K562 (cell line): ENCODE results near the gene FOXN3. TPM values are rescaled to one million over a fixed set of nuclear protein-coding genes. Genes with fewer than 3 reads are reported as not detected.

Experiments
- ATAC-seq: fragments of 200-7000 bp; cut with Tn5 transposase; 3 replicates; pipeline ENCODE4 v1.9.1; 2020; ENCODE audit warnings: moderate library complexity
- BruUV-seq: library from RNA; stranded (reverse); fragments of 400-500 nt; replicated peaks from 2 replicates; lab custom pipeline; 2021; lab: Mats Ljungman, UMichigan
- CTCF ChIA-PET: fragments of 300-600 bp; formaldehyde crosslinking; extraction: SDS; loops from one replicate; lab custom pipeline; 2021; ENCODE audit warnings: low intra/inter-chr PET ratio; lab: Yijun Ruan, JAX
- POLR2A ChIA-PET: fragments of 300-600, 350-650 bp; sonication (Branson Sonifier 250); formaldehyde crosslinking; extraction: SDS; loops from one replicate; lab custom pipeline; 2021; ENCODE audit warnings: antibody characterized with exemption, inconsistent platforms; lab: Yijun Ruan, JAX
- DNase-seq, 4 experiments: peaks; one replicate each; pipeline versions ENCODE4 v3.0.0 to v3.0.0-alpha.2; 2011 to 2018; ENCODE audit warnings: low spot score in 3 of 4, mixed read lengths in 3 of 4; ENCODE audit errors: extremely low read depth in 1 of 4
- FAIRE-seq: peaks from 2 replicates; lab custom pipeline; 2011; peaks lifted over from hg19 to GRCh38; lab: Jason Lieb, UNC
- H2AFZ ChIP-seq: 2 replicates; pipeline ENCODE4 v1.6.0; 2011; ENCODE audit warnings: low read depth, low read length, control low read depth, inconsistent platforms
- H3K27ac ChIP-seq: fragments of 200-600 bp; 3 replicates; pipeline ENCODE4 v1.8.0; 2011; ENCODE audit warnings: low read depth, mild to moderate bottlenecking, control low read depth, inconsistent platforms, low read length, moderate library complexity, mixed read lengths; ENCODE audit errors: extremely low read depth
- H3K27me3 ChIP-seq, 2 experiments: fragments of 300-600 bp in 1 of 2; 2 replicates in 1 of 2; 3 replicates in 1 of 2; pipeline versions ENCODE4 v1.6.0 to v1.8.0; 2011; ENCODE audit warnings: inconsistent platforms in 2 of 2, low read length in 2 of 2, mild to moderate bottlenecking in 1 of 2, mixed read lengths in 1 of 2, moderate library complexity in 1 of 2; ENCODE audit not compliant: control insufficient read depth in 2 of 2, insufficient read depth in 2 of 2
- H3K36me3 ChIP-seq: fragments of 300-600 bp; 3 replicates; pipeline ENCODE4 v1.8.0; 2011; ENCODE audit warnings: mild to moderate bottlenecking, low read length, inconsistent platforms; ENCODE audit not compliant: control insufficient read depth, insufficient read depth
- H3K4me1 ChIP-seq, 2 experiments: fragments of 200-600 bp in 1 of 2; replicated peaks in 1 of 2; 2 replicates in 1 of 2; 3 replicates in 1 of 2; pipeline versions ENCODE4 v1.5.1 to v1.8.0; 2011; ENCODE audit warnings: inconsistent platforms in 2 of 2, low read length in 2 of 2, mild to moderate bottlenecking in 1 of 2, mixed read lengths in 1 of 2, moderate library complexity in 1 of 2; ENCODE audit not compliant: control insufficient read depth in 2 of 2, insufficient read depth in 2 of 2
- H3K4me2 ChIP-seq: 2 replicates; pipeline ENCODE4 v1.6.1; 2011; ENCODE audit warnings: low read length, control low read depth, inconsistent platforms, mixed read lengths; ENCODE audit not compliant: insufficient read depth
- H3K4me3 ChIP-seq: fragments of 200-600 bp; sonication (generic), shearing (Covaris generic); 2 replicates; pipeline ENCODE4 v1.5.1; 2016; ENCODE audit warnings: control low read depth, inconsistent platforms
- H3K79me2 ChIP-seq: fragments of 200-600 bp; 3 replicates; pipeline ENCODE4 v1.8.0; 2011; ENCODE audit warnings: low read length, inconsistent platforms; ENCODE audit not compliant: control insufficient read depth, insufficient read depth
- H3K9ac ChIP-seq, 2 experiments: 2 replicates each; pipeline versions ENCODE4 v1.6.0 to v1.6.1; 2011; ENCODE audit warnings: low read depth in 2 of 2, low read length in 2 of 2, control low read depth in 1 of 2, inconsistent platforms in 1 of 2, mild to moderate bottlenecking in 1 of 2, mixed read lengths in 1 of 2; ENCODE audit not compliant: insufficient read depth in 1 of 2
- H3K9me1 ChIP-seq: one replicate; pipeline ENCODE4 v1.6.0; 2011; ENCODE audit warnings: inconsistent platforms, mild to moderate bottlenecking, low read length, moderate library complexity; ENCODE audit not compliant: control insufficient read depth, insufficient read depth
- H3K9me3 ChIP-seq: replicated peaks from 2 replicates; pipeline ENCODE4 v1.5.1; 2011; ENCODE audit warnings: low read depth, low read length, inconsistent platforms; ENCODE audit not compliant: control insufficient read depth, insufficient read depth
- H4K20me1 ChIP-seq: replicated peaks from 2 replicates; pipeline ENCODE4 v1.6.1; 2011; ENCODE audit warnings: low read length, inconsistent platforms, mixed read lengths; ENCODE audit not compliant: control insufficient read depth, insufficient read depth
- NELFE ChIP-seq: IDR thresholded peaks from 2 replicates; pipeline ENCODE4 v1.6.1; 2011; ENCODE audit warnings: mild to moderate bottlenecking; ENCODE audit not compliant: insufficient read depth, insufficient read length
- NFIC ChIP-seq: fragments of 450-650 bp; IDR thresholded peaks from 2 replicates; pipeline ENCODE4 v1.6.1; 2017; ENCODE audit warnings: mild to moderate bottlenecking, inconsistent platforms
- NUFIP1 ChIP-seq: fragments of 450-650 bp; IDR thresholded peaks from 2 replicates; pipeline ENCODE4 v1.6.1; 2018; ENCODE audit not compliant: partially characterized antibody
- SNRNP70 ChIP-seq: fragments of 200-400 bp; formaldehyde crosslinking; optimal IDR thresholded peaks from 2 replicates; pipeline ENCODE3; 2017; ENCODE audit warnings: low read depth, low read length
- SRSF9 ChIP-seq: fragments of 200-400 bp; formaldehyde crosslinking; IDR thresholded peaks from 2 replicates; pipeline ENCODE4 v1.6.1; 2017; ENCODE audit warnings: low read depth, low read length, borderline replicate concordance
- TOE1 ChIP-seq, 2 experiments: fragments of 450-650 bp in 1 of 2; sonication (generic) in 1 of 2; formaldehyde crosslinking in 1 of 2; IDR thresholded peaks; 2 replicates each; pipeline versions ENCODE4 v1.7.1 to v1.8.0; 2016 to 2022; ENCODE audit warnings: borderline replicate concordance in 2 of 2, mild to moderate bottlenecking in 2 of 2, antibody characterized with exemption in 1 of 2, inconsistent platforms in 1 of 2, low read depth in 1 of 2, missing genetic modification reagents in 1 of 2, moderate library complexity in 1 of 2
- ZNF184 ChIP-seq: sonication (generic); formaldehyde crosslinking; IDR thresholded peaks from 2 replicates; pipeline ENCODE4 v1.5.0; 2020; ENCODE audit warnings: missing genetic modification reagents
- WGBS: fragments of 100-300 bp; shearing (Covaris generic); methylation state at CpG from one replicate; pipeline ENCODE4 v1.1.6; 2016; ENCODE audit warnings: low coverage, mixed read lengths; ENCODE audit not compliant: insufficient coverage; ENCODE audit errors: missing lambda C conversion rate; 5-methylcytosine and 5-hydroxymethylcytosine counted together
- in situ Hi-C: fragments of 300-500 bp; cut with MboI; formaldehyde crosslinking; loops from 4 replicates; pipeline ENCODE4 v1.15.0; 2018; ENCODE audit warnings: inconsistent platforms, mixed read lengths
- intact Hi-C: fragments of 100-400 bp; cut with micrococcal nuclease; formaldehyde crosslinking; loops from 2 replicates; pipeline ENCODE4 v1.14.2; 2022
- polyA plus RNA-seq, 8 experiments: library from polyadenylated mRNA; depleted of rRNA in 4 of 8; stranded (reverse) in 5 of 8; unstranded in 3 of 8; fragments of >200 nt; fragmentation: Nextera tagmentation in 2 of 8; fragmentation: Illumina TruSeq in 1 of 8; extraction: Ambion mirVana in 2 of 8; extraction: Trizol in 1 of 8; gene quantifications; 2 replicates each; pipeline versions ENCODE4 v1.2.1 to v1.2.3, GENCODE V29; 2011 to 2014; ENCODE audit warnings: inconsistent platforms in 1 of 8, missing spikeins in 1 of 8
- total RNA-seq, 7 experiments: library from RNA; depleted of rRNA in 6 of 7; stranded (reverse); fragments of >200 nt in 6 of 7; fragmentation: Illumina TruSeq in 2 of 7; extraction: Trizol in 2 of 7; gene quantifications; 2 replicates each; pipeline versions ENCODE4 v1.2.1 to v1.2.3, GENCODE V29; 2011 to 2021; ENCODE audit warnings: low replicate concordance in 1 of 7

The FOXN3 gene
- total and polyA plus RNA-seq, 9 of the 15 experiments (the other 6 are each of a cell fraction or from before 2014, with no cell fraction given) = 0.07 to 1.3 (median 0.40) TPM

DNA sequence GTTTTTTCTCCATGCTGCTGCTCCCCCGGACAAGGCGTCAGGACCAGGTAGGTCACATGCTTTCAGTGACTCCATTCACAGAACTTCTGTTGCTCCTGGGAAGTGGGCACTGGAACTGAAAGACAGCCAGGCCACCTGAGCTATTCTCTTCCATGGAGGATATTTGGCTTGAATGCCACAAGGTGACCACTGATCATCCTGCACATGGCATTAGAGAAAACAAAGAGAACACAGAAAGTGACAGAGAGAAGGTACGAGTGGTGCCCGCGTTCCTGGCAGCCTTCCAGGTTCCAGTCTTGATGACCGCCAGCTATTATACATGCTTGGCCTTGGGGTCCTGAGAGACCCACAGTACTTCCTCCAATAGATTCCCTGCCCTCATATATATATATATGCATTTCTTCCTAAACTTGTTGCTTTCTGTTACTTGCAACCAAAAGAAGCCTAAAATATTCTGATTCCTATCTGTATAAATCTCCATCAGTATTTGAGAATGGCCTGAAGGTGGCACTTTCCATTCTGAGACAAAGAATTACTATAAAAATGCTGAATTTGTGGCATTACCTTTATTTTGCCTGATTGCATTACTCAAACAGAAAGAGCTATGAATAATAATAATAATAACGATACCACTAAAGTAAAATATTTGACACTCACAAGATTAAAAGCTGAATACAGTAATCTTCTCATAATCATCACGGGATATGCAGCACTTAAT lies 174.9 kb downstream of the FOXN3 start:
- no peaks in the 10 kb centered on the region for H3K79me2 ChIP-seq
- TF ChIP-seq TOE1 (IDR thresholded peaks at IDR 0.05; ENCODE audit: borderline replicate concordance) (no peak), TOE1 (CRISPR knock-in tag; IDR thresholded peaks at IDR 0.05; ENCODE audit: borderline replicate concordance, low read depth) (no peak), NUFIP1 (no peak), NFIC (0 out of 2 replicates have a peak, but pooled peaks have one; percentile 12), SRSF9 (no peak), ZNF184 (CRISPR knock-in tag) (no peak), SNRNP70 (no peak), NELFE (no peak)
- CTCF ChIA-PET = no interaction called here

More for the DNA sequence above, 174.9 kb downstream of the FOXN3 start:
- POLR2A ChIA-PET = interaction anchor here (0.7 kb wide), 2 partner anchors 11 to 420 kb away, joined by 3 to 5 read pairs; no protein-coding TSS in a partner anchor
- WGBS = 14% methylated on average over 8 of the region's 8 CpGs
- Histone ChIP-seq H3K27ac (no peak overlapping the region), H3K4me1 (no peaks in the 10 kb centered on the region), H4K20me1 (no peaks in the 10 kb centered on the region), H3K9ac (no peak overlapping the region), H3K36me3 (no peaks in the 10 kb centered on the region), H3K9me3 (no peaks in the 10 kb centered on the region), H3K9me1 (no peaks in the 10 kb centered on the region), H3K4me2 (no peak overlapping the region), H3K27me3 (peaks cover 0 to 4% of the 10 kb centered on the region in 2 experiments; a peak in 2 of 5 replicates), H2AFZ (no peak overlapping the region), H3K4me3 (no peak overlapping the region)
- no peak for FAIRE-seq
- no peak for ATAC-seq
- DNase-seq = no peak
- in situ Hi-C loops (no loop called here), intact Hi-C loops (no loop called here)
- BruUV-seq = no TSS peak
